Small intestine (tissue), 4 donors: Measurements from ENCODE around the gene EQTN. TPM values are rescaled to one million over a fixed set of nuclear protein-coding genes. Genes with fewer than 3 reads are reported as not detected.

ENCODE experiments used
- polyA plus RNA-seq, 4 donors: library from polyadenylated mRNA; stranded (reverse) in 3 of 4; unstranded in 1 of 4; fragments of 200-250 nt in 3 of 4; fragments of 120-200 nt in 1 of 4; gene quantifications; one replicate each; pipeline versions ENCODE4 v1.2.1 to v1.2.3, GENCODE V29; 2013
- donor health status: healthy with polysubstance abuse.
- donor health status: Bipolar disorder and iron deficiency.
- donor health status: healthy.

The EQTN gene
- polyA plus RNA-seq, 4 donors: 0.10 to 0.30 TPM; not detected in 2

Other genes starting within 250 kb of the EQTN start
- 10 to 100 TPM in 1 of 4 donors, 1 to 10 TPM in 1, under 1 TPM in 2; 0.22 to 11.3 (median 4.6) TPM for gene TEK, start 187.9 kb downstream of the EQTN start, polyA plus RNA-seq
- gene IFNK, start 227.1 kb upstream of the EQTN start, polyA plus RNA-seq: under 1 TPM in 1 of 4 donors, not detected in 3; 0.07 TPM
- gene MOB3B, start 232.7 kb upstream of the EQTN start, polyA plus RNA-seq: 10 to 100 TPM; 16.9 to 34.9 (median 19.7) TPM